Panc1 (cell line): ENCODE data around the gene ADA. TPM values are rescaled to one million over a fixed set of nuclear protein-coding genes. Genes with fewer than 3 reads are reported as not detected.
"Not testable (repeated sequence)": the region's sequence is repeated elsewhere in the genome, so short reads cannot be mapped to it uniquely, and the experiment has no call there.

Experiments
- ATAC-seq: fragments of 200-7000 bp; cut with Tn5 transposase; 2 replicates; pipeline ENCODE4 v1.9.1; 2020; ENCODE audit warnings: mild to moderate bottlenecking, moderate library complexity
- BruUV-seq: library from RNA; stranded (reverse); fragments of 400-500 nt; replicated peaks from 2 replicates; lab custom pipeline; 2021; lab: Mats Ljungman, UMichigan
- CTCF ChIA-PET: fragments of 300-600 bp; sonication (Branson Sonifier 250); formaldehyde crosslinking; loops from one replicate; lab custom pipeline; 2022; ENCODE audit warnings: antibody characterized with exemption; lab: Charles Lee
- POLR2A ChIA-PET: fragments of 300-600 bp; sonication (Branson Sonifier 250); formaldehyde crosslinking; loops from one replicate; lab custom pipeline; 2022; ENCODE audit warnings: antibody characterized with exemption; lab: Charles Lee
- DNase-seq: peaks from one replicate; pipeline ENCODE4 v3.0.0-alpha.2; 2010; ENCODE audit warnings: low read depth, low spot score
- H3K27ac ChIP-seq: 2 replicates; pipeline ENCODE4 v1.5.1; 2011; ENCODE audit warnings: mild to moderate bottlenecking, low read length, inconsistent platforms
- H3K27me3 ChIP-seq: fragments of 200-500 bp; sonication (Bioruptor generic); 2 replicates; pipeline ENCODE4 v1.6.0; 2014; ENCODE audit warnings: low read length, inconsistent platforms; ENCODE audit not compliant: control insufficient read depth, insufficient read depth
- H3K36me3 ChIP-seq: fragments of 200-500 bp; sonication (Bioruptor generic); 2 replicates; pipeline ENCODE4 v1.5.1; 2014; ENCODE audit warnings: inconsistent platforms, mild to moderate bottlenecking, low read length, moderate library complexity; ENCODE audit not compliant: control insufficient read depth, insufficient read depth
- H3K4me1 ChIP-seq: 2 replicates; pipeline ENCODE4 v1.5.1; 2011; ENCODE audit warnings: inconsistent platforms, mild to moderate bottlenecking, low read length, moderate library complexity; ENCODE audit not compliant: control insufficient read depth, insufficient read depth
- H3K4me3 ChIP-seq, 2 experiments: 2 replicates each; pipeline ENCODE4 v1.5.1; 2011 to 2012; ENCODE audit warnings: low read depth in 2 of 2, low read length in 2 of 2, mild to moderate bottlenecking in 2 of 2, inconsistent platforms in 1 of 2, moderate library complexity in 1 of 2
- H3K9me3 ChIP-seq: fragments of 200-500 bp; sonication (Bioruptor generic); 2 replicates; pipeline ENCODE4 v1.5.1; 2014; ENCODE audit warnings: low read depth, mild to moderate bottlenecking, inconsistent platforms, low read length, moderate library complexity; ENCODE audit not compliant: control insufficient read depth, insufficient read depth
- POLR2AphosphoS5 ChIP-seq: IDR thresholded peaks from 2 replicates; pipeline ENCODE4 v1.6.1; 2012; ENCODE audit warnings: mild to moderate bottlenecking, low read depth, low read length, moderate library complexity
- SIN3A ChIP-seq: IDR thresholded peaks from 2 replicates; pipeline ENCODE4 v1.6.1; 2012; ENCODE audit warnings: low read depth, mild to moderate bottlenecking, low read length, moderate library complexity, borderline replicate concordance; ENCODE audit not compliant: insufficient read depth
- TCF7L2 ChIP-seq: IDR thresholded peaks from 2 replicates; pipeline ENCODE4 v1.6.1; 2011; ENCODE audit warnings: mild to moderate bottlenecking, low read depth, low read length, inconsistent platforms
- in situ Hi-C: cut with HindIII; loops from 2 replicates; pipeline ENCODE4 v1.10.0; 2016; ENCODE audit warnings: low sequenced_read_pairs, low pct_unique_long_range_greater_than_20kb
- intact Hi-C: fragments of 100-400 bp; cut with micrococcal nuclease; formaldehyde crosslinking; loops from one replicate; pipeline ENCODE4 v1.10.0; 2022; ENCODE audit not compliant: unreplicated experiment
- total RNA-seq: library from RNA; stranded (reverse); gene quantifications from one replicate; pipeline ENCODE4 v1.2.1, GENCODE V29; 2021; ENCODE audit not compliant: unreplicated experiment
- TF ChIP-seq, protein P1 (sequence below), 2 experiments: IDR thresholded peaks; 2 replicates each; pipeline ENCODE4 v1.6.1; 2011 to 2012; ENCODE audit warnings: low read depth in 2 of 2, control low read depth in 1 of 2, low read length in 1 of 2, mild to moderate bottlenecking in 1 of 2, moderate library complexity in 1 of 2; ENCODE audit not compliant: insufficient read depth in 1 of 2
- TF ChIP-seq, protein P2 (sequence below): fragments of 450-650 bp; IDR thresholded peaks from 2 replicates; pipeline ENCODE4 v1.5.1; 2017; ENCODE audit warnings: mild to moderate bottlenecking

ADA gene
- total RNA-seq, 1 experiment from 2014 or later = 53.8 TPM

- no peaks in the 10 kb centered on the region for H3K27me3 ChIP-seq
- no peaks in the 10 kb centered on the region for H3K4me1 ChIP-seq
- ChIA-PET POLR2A (no interaction called here), CTCF (no interaction called here)
- H3K36me3 ChIP-seq = no peaks in the 10 kb centered on the region
- H3K27ac ChIP-seq = no peak overlapping the region
- in situ Hi-C loops (no loop called here), intact Hi-C loops (no loop called here)
- H3K9me3 ChIP-seq = no peaks in the 10 kb centered on the region
- H3K4me3 ChIP-seq = no peak overlapping the region
- TF ChIP-seq, protein P1, sequence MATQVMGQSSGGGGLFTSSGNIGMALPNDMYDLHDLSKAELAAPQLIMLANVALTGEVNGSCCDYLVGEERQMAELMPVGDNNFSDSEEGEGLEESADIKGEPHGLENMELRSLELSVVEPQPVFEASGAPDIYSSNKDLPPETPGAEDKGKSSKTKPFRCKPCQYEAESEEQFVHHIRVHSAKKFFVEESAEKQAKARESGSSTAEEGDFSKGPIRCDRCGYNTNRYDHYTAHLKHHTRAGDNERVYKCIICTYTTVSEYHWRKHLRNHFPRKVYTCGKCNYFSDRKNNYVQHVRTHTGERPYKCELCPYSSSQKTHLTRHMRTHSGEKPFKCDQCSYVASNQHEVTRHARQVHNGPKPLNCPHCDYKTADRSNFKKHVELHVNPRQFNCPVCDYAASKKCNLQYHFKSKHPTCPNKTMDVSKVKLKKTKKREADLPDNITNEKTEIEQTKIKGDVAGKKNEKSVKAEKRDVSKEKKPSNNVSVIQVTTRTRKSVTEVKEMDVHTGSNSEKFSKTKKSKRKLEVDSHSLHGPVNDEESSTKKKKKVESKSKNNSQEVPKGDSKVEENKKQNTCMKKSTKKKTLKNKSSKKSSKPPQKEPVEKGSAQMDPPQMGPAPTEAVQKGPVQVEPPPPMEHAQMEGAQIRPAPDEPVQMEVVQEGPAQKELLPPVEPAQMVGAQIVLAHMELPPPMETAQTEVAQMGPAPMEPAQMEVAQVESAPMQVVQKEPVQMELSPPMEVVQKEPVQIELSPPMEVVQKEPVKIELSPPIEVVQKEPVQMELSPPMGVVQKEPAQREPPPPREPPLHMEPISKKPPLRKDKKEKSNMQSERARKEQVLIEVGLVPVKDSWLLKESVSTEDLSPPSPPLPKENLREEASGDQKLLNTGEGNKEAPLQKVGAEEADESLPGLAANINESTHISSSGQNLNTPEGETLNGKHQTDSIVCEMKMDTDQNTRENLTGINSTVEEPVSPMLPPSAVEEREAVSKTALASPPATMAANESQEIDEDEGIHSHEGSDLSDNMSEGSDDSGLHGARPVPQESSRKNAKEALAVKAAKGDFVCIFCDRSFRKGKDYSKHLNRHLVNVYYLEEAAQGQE (IDR thresholded peaks at IDR 0.05; ENCODE audit: insufficient read depth in 1 of 2, low read depth in 2 of 2, low read length in 1 of 2) = no peak
- TF ChIP-seq SIN3A = no peak
- TF ChIP-seq TCF7L2 = no peak
- TF ChIP-seq, protein P2, sequence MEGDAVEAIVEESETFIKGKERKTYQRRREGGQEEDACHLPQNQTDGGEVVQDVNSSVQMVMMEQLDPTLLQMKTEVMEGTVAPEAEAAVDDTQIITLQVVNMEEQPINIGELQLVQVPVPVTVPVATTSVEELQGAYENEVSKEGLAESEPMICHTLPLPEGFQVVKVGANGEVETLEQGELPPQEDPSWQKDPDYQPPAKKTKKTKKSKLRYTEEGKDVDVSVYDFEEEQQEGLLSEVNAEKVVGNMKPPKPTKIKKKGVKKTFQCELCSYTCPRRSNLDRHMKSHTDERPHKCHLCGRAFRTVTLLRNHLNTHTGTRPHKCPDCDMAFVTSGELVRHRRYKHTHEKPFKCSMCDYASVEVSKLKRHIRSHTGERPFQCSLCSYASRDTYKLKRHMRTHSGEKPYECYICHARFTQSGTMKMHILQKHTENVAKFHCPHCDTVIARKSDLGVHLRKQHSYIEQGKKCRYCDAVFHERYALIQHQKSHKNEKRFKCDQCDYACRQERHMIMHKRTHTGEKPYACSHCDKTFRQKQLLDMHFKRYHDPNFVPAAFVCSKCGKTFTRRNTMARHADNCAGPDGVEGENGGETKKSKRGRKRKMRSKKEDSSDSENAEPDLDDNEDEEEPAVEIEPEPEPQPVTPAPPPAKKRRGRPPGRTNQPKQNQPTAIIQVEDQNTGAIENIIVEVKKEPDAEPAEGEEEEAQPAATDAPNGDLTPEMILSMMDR = no peak
- no peak for TF ChIP-seq POLR2AphosphoS5
- ATAC-seq (no peak), DNase-seq (no peak)
- BruUV-seq = no TSS peak
These were observed 26.7 kb upstream of the ADA start for GRCh38 chr20:44678242-44678641.

- H3K4me1 ChIP-seq, H3K4me3 ChIP-seq, CTCF ChIA-PET, H3K9me3 ChIP-seq, H3K27me3 ChIP-seq, H3K27ac ChIP-seq, DNase-seq, BruUV-seq, in situ Hi-C loops, intact Hi-C loops, H3K36me3 ChIP-seq, POLR2A ChIA-PET, ATAC-seq: not testable (repeated sequence)
These were observed 20.9 kb upstream of the ADA start for GRCh38 chr20:44672318-44672902.

DNA sequence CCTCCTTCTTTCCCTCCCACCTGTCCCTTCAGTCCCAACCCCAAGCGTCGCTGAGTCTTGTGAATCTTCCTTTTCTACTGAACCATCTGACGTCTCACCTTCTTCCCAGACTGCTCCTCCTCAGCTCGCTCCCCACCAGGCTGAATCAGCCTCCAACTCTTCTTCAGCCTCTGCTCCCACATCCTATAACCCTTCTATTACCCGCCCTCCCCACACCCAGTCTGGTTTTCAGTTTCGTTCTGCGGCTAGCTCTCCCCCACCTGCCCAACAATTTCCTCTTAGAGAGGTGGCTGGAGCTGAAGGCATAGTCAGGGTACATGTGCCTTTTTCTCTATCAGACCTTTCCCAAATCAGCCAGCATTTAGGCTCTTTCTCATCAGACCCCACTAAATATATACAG is 20.0 kb upstream of the ADA start:
- H3K4me3 ChIP-seq, H3K27ac ChIP-seq, H3K4me1 ChIP-seq, intact Hi-C loops, POLR2A ChIA-PET, H3K9me3 ChIP-seq, H3K36me3 ChIP-seq, ATAC-seq, H3K27me3 ChIP-seq, DNase-seq, CTCF ChIA-PET, in situ Hi-C loops, BruUV-seq: not testable (repeated sequence)

- H3K27ac ChIP-seq, H3K36me3 ChIP-seq, BruUV-seq, intact Hi-C loops, CTCF ChIA-PET, H3K27me3 ChIP-seq, DNase-seq, H3K4me3 ChIP-seq, H3K9me3 ChIP-seq, ATAC-seq, POLR2A ChIA-PET, in situ Hi-C loops, H3K4me1 ChIP-seq: not testable (repeated sequence)
These were observed 19.4 kb upstream of the ADA start for GRCh38 chr20:44670851-44671250.
